Astrocyte (in vitro differentiated cells and primary cell): ENCODE data around the gene KIFAP3.

ENCODE experiments used
- CTCF ChIP-seq: IDR thresholded peaks from 2 replicates; pipeline ENCODE4 v1.5.1; 2011; ENCODE audit warnings: low read depth, mild to moderate bottlenecking, inconsistent platforms, low read length, moderate library complexity; ENCODE audit not compliant: insufficient read depth
- EZH2 ChIP-seq: IDR thresholded peaks from 2 replicates; pipeline ENCODE4 v1.6.1; 2012; ENCODE audit warnings: mild to moderate bottlenecking, low read length, inconsistent platforms; ENCODE audit not compliant: insufficient read depth

GRCh38 chr1:170068923-170069322 is 5.6 kb downstream of the KIFAP3 start:
- TF ChIP-seq EZH2 (no peak), CTCF (no peak)
